NCI-H524 treated with DMSO at 0.1 percent for 48 hours (cell line): ENCODE measurements around the gene KCNMA1.

ENCODE experiments used
- DNase-seq: peaks from one replicate; lab custom pipeline; 2025; lab: John Stamatoyannopoulos, UW

KCNMA1 gene

DNA sequence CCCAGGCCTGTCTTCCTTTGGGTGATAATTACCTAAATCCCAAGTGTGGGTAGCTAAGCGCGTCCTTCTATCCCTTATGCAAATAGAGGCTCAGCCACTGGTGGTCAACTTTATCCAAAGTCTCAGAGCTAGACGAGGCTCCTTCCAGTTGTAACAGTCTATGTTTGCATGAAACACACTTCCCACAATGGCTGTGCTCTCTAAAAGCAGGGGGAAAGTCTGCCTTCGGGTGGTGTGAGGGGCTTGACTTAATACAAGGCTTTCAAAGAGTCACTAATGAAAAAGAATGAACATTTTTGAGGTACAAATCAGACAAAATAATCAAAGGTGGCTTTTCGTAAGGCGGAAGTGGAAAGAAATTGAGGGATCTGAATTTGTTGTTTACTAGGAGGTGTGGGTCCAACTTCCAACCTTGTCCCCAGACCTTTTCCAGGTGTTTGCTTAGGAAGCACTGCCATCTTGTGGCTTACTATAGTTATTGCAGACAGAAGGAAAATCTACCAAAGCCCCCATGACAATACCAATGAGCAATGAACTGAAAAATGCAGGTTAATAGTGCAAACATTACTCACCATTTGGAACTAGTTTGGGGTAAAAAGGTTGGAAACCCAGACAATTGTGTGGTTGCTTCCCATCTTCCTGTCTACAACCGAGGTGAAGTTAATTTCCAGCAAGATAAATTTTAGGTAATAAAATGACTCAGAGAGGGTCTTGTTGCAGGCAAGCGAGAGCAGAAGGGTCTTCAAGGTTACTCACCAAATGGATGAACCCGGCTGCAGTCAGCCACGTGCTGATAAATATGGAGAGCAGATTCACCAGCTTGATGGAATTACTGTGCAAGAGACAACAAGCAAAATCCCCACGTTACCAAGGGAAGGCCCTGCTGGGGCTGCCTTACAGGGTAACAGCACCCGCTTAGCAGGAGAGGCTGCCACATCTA lies 525.7 kb downstream of the KCNMA1 start:
- no peak for DNase-seq

DNA sequence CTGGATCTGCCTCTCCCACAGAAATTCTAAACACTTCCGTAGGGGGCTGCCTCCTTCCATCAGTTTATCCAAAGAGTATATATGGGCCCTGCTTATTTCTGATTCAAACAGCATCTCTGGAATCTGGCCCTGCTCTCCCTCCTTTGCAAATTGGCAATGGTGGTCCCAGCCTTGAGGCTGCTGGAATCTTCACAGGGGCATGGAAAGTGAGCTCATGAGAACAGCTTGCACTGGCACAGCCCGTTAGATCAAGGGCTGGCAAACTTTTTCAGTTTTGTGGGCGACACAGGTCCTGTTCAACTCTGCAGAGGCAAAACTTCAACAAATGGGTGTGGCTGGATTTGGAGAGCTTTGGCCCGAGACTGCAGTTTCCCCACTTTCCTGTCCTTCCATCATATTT lies 526.9 kb downstream of the KCNMA1 start:
- no peak for DNase-seq

GRCh38 chr10:77109351-77109994 lies 528.1 kb downstream of the KCNMA1 start:
- DNase-seq: no peak

- DNase-seq: no peak
Measured at GRCh38 chr10:77106676-77107075, 530.9 kb downstream of the KCNMA1 start.

GRCh38 chr10:77105761-77106221 lies 531.8 kb downstream of the KCNMA1 start:
- no peak for DNase-seq

GRCh38 chr10:77104459-77104980 lies 533.1 kb downstream of the KCNMA1 start:
- DNase-seq: no peak

DNA sequence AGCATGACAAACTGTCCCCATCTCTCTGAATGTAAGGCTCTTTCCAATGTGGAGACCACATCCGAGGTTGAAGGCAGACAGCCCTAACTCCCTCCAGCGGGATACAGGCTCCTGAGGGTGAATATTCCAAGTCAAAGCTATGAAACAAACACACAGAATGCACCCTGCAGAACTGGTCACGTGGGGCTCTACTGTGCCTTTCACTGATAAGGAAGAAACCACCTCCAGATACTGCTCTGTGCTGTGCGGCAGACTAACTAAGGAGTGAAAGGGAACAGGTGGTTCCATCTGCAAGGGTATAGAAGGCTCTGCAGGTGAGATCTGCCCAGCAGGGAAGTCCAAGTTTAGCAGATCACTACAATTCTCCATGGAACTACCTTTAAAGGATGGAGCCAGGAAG lies 534.4 kb downstream of the KCNMA1 start:
- DNase-seq: no peak

DNA sequence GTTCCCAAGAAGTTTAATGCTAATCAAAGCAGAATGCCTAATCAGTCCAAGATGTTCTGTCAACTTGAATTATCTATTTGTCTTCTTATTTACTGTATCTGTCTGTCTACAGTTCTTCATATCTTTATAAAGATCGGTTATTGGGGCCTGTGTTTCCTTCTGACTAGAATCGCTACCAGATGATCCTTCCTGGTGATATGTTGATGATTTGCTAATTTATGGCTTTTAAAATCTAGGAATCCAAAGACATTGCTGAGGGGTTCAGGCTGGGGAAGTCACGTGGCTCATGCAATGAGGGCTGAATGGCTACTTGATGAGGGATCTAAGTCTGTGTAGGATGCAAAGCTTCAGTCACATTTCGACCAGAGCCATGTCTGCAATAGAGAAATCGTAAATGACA lies 536.3 kb downstream of the KCNMA1 start:
- DNase-seq: no peak

GRCh38 chr10:77099136-77099535 lies 538.5 kb downstream of the KCNMA1 start:
- no peak for DNase-seq

- no peak for DNase-seq
Measured at GRCh38 chr10:77097625-77098024, 540.0 kb downstream of the KCNMA1 start.

DNA sequence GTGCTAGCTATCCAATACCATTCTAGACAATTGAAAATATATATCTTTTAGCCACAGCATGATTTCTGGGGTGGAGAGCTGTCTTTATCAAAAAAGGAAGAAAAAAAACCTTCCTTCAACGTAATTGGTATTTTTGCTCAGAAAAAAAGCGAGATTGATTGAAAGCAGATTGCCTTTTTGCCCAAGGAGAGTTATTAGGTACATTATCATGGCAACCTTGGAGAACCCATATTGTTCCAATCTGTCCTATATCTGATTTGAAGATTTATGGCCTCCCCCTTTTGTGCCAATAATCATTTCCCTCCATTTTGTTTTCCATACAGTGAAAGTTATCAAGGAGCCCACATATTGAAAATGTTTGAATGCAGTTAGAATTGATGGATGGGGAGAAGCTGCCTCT lies 544.5 kb downstream of the KCNMA1 start:
- no peak for DNase-seq

DNA sequence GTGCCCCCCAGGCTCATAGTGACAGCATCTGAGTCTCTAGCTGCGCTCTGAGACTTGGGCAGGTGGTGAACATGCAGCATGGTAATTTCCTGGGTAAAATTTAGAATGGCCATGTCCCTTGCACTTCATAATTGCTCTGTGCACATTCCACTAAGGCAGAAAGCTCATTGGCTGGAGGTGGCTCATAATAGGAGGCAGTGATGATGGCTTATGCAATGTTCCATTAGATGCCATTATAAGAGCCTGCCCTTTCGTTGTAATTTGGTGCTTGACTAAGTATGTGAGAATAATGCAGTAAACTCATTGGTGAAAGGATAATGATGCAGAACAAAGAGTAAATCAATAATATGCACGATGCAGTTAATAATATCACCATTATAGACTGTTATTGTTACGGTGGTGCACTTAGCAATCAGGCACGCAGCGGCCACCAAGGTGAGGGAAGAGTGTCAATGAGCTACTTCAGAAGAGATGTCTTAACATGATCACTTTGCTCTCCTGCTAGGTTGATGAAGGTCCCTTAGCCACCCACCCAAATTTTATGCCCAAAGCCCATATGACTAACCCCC lies 545.9 kb downstream of the KCNMA1 start:
- DNase-seq: no peak

- peak; percentile 61 for DNase-seq
Measured at GRCh38 chr10:77090381-77091356, 546.9 kb downstream of the KCNMA1 start.

GRCh38 chr10:77087366-77087765 lies 550.2 kb downstream of the KCNMA1 start:
- DNase-seq: no peak

DNA sequence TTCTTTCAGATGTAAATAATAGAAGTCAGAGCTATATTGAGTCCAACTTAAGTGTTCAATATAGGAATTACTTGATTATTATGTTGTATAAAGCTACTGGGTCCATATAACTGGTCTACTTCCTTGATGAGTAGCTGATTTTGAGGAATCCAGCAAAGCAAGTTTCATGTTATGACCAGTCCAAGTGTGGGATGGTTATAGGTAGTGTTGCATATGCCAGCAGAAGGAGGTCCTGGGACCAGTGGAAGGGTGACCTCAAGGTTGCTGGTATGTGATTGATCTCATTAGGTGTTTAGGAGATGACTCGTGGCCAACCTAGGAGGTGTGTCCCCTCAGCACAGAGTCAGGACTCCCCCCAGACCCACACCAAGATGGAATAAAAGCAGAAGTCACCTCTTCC lies 551.5 kb downstream of the KCNMA1 start:
- no peak for DNase-seq

DNA sequence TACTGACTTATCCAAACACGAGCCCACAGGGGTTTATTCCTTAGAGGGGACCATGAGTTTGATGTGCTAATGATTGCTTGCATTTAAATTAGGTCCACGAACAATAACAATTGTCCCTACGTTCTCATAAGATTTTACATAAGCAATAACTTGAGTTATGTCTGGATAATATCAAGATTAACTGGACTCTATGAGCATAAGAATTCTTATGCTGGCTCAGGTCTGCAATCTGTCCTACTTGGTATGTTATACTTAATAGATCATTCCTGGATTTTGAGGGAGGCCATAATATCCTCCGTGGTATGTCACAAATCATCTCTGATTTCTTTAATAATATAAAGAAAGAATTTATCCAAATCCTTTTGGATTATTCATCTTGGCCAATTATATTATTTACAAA lies 552.3 kb downstream of the KCNMA1 start:
- DNase-seq: no peak

- DNase-seq: no peak
Measured at GRCh38 chr10:77084431-77085144, 553.0 kb downstream of the KCNMA1 start.

DNA sequence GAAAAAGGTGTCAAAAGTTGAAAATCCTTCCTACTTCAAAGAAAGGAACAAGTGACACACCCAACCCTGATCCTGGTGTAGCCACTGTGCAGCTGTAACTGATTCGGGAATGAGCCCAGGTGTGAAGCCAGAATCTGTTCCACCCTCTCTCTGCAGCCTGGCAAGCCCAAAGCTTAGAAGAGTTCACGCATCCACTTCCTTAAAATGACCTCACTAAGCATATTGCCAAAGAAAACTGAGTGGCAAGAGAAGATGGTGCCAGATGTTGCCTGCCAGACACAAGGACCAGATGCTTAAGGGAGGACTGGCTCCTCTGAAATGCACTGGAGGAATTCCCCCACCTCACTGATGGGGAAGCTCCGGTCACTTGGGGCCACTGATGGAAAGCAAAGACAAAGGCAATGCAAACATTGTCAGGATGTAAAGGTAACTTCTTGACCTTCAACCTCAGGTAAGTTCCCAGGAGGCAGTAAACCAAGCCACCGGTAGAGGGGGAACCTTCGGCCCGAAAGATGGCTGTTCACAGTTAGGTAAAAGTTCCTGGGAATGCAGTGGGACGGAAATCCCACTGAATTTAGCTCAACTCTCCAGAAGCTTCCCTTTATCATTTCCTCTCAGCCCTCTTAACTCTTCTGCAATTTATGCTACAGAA lies 554.9 kb downstream of the KCNMA1 start:
- peak; percentile 7 for DNase-seq

GRCh38 chr10:77081481-77081891 lies 556.1 kb downstream of the KCNMA1 start:
- no peak for DNase-seq

- DNase-seq: no peak
Measured at GRCh38 chr10:77080361-77081027, 557.1 kb downstream of the KCNMA1 start.
